NCI-H2029 (cell line): ENCODE results near the gene PTPRA.
"Not testable (repeated sequence)": the region's sequence is repeated elsewhere in the genome, so short reads cannot be mapped to it uniquely, and the experiment has no call there.

Experiments
- DNase-seq: peaks from one replicate; lab custom pipeline; 2025; lab: John Stamatoyannopoulos, UW

PTPRA gene

GRCh38 chr20:3000852-3001523, 127.7 kb downstream of the PTPRA start:
- no peak for DNase-seq

- DNase-seq, result no peak
These were observed 130.1 kb downstream of the PTPRA start for GRCh38 chr20:3003416-3003815.

GRCh38 chr20:3010985-3011723, 137.9 kb downstream of the PTPRA start:
- DNase-seq, result no peak

GRCh38 chr20:3011752-3012151, 138.5 kb downstream of the PTPRA start:
- DNase-seq, result no peak

- DNase-seq, result no peak
These were observed 140.5 kb downstream of the PTPRA start for GRCh38 chr20:3013771-3014170.

GRCh38 chr20:3014179-3014578, 140.9 kb downstream of the PTPRA start:
- no peak for DNase-seq

- DNase-seq, result no peak
These were observed 141.4 kb downstream of the PTPRA start for GRCh38 chr20:3014662-3015061.

GRCh38 chr20:3015302-3015701, 142.0 kb downstream of the PTPRA start:
- DNase-seq, result not testable (repeated sequence)

GRCh38 chr20:3021327-3021726, 148.0 kb downstream of the PTPRA start:
- DNase-seq, result no peak

- DNase-seq, result no peak
These were observed 148.5 kb downstream of the PTPRA start for GRCh38 chr20:3021777-3022176.

GRCh38 chr20:3022559-3023490, 149.5 kb downstream of the PTPRA start:
- not testable (repeated sequence) for DNase-seq

GRCh38 chr20:3027987-3028386, 154.7 kb downstream of the PTPRA start:
- no peak for DNase-seq

- no peak for DNase-seq
These were observed 158.4 kb downstream of the PTPRA start for GRCh38 chr20:3031524-3032147.

GRCh38 chr20:3032624-3033023, 159.3 kb downstream of the PTPRA start:
- DNase-seq, result no peak

- no peak for DNase-seq
These were observed 164.4 kb downstream of the PTPRA start for GRCh38 chr20:3037654-3038053.

- no peak for DNase-seq
These were observed 165.2 kb downstream of the PTPRA start for GRCh38 chr20:3038454-3038853.

- DNase-seq, result no peak
These were observed 166.1 kb downstream of the PTPRA start for GRCh38 chr20:3039426-3039825.

- peak; percentile 21 for DNase-seq
These were observed 166.8 kb downstream of the PTPRA start for GRCh38 chr20:3040086-3040485.

GRCh38 chr20:3041854-3042409, 168.7 kb downstream of the PTPRA start:
- DNase-seq, result peak; percentile 76

GRCh38 chr20:3042625-3043024, 169.3 kb downstream of the PTPRA start:
- peak; percentile 35 for DNase-seq

GRCh38 chr20:3043322-3043721, 170.0 kb downstream of the PTPRA start, which contains the start of gene GNRH2:
Gene GNRH2 (plus strand): TSS chr20:3043622. CDS start chr20:3044415, 793 bp downstream.
- no peak for DNase-seq
